IMR-90 (cell line): ENCODE measurements around the gene ITPRID1.

Experiments
- RAD21 ChIP-seq: IDR thresholded peaks from 2 replicates; pipeline ENCODE4 v1.6.1; 2012; ENCODE audit warnings: low read length, improper control_type of control experiment
- TF ChIP-seq, protein P1 (sequence below): conservative IDR thresholded peaks from 2 replicates; pipeline ENCODE4 v1.5.1; 2012; ENCODE audit warnings: mild to moderate bottlenecking, low read depth, low read length, improper control_type of control experiment

DNA sequence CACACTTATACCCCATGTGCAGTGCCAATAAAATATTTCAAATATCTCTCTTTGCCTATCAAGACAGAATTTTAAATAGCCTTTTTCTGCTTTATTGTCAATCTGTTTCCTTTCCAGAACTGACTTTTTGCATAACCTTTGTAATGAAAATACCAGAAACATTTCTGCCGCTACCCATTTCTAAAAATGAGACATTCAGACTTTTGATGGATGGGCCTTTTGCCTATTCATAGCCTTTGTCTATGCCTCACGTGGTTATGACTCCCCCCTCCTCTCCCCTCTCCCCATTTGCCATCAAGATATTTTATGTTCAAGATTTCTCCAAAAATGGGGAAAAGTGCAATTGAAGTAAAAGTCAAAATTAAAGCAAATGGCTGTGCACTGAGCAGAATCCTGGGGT lies 179.0 kb downstream of the ITPRID1 start:
- TF ChIP-seq, protein P1, sequence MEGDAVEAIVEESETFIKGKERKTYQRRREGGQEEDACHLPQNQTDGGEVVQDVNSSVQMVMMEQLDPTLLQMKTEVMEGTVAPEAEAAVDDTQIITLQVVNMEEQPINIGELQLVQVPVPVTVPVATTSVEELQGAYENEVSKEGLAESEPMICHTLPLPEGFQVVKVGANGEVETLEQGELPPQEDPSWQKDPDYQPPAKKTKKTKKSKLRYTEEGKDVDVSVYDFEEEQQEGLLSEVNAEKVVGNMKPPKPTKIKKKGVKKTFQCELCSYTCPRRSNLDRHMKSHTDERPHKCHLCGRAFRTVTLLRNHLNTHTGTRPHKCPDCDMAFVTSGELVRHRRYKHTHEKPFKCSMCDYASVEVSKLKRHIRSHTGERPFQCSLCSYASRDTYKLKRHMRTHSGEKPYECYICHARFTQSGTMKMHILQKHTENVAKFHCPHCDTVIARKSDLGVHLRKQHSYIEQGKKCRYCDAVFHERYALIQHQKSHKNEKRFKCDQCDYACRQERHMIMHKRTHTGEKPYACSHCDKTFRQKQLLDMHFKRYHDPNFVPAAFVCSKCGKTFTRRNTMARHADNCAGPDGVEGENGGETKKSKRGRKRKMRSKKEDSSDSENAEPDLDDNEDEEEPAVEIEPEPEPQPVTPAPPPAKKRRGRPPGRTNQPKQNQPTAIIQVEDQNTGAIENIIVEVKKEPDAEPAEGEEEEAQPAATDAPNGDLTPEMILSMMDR = no peak
- no peak for TF ChIP-seq RAD21
